Right forelimb (tissue), 1 donor: ENCODE data around the gene CGB1.
A peak's percentile ranks its signal among the peaks of the same experiment; 100 is the strongest.

Experiments
- DNase-seq: peaks from one replicate; pipeline ENCODE4 v3.0.0-alpha.2; 2018

Gene CGB1

DNA sequence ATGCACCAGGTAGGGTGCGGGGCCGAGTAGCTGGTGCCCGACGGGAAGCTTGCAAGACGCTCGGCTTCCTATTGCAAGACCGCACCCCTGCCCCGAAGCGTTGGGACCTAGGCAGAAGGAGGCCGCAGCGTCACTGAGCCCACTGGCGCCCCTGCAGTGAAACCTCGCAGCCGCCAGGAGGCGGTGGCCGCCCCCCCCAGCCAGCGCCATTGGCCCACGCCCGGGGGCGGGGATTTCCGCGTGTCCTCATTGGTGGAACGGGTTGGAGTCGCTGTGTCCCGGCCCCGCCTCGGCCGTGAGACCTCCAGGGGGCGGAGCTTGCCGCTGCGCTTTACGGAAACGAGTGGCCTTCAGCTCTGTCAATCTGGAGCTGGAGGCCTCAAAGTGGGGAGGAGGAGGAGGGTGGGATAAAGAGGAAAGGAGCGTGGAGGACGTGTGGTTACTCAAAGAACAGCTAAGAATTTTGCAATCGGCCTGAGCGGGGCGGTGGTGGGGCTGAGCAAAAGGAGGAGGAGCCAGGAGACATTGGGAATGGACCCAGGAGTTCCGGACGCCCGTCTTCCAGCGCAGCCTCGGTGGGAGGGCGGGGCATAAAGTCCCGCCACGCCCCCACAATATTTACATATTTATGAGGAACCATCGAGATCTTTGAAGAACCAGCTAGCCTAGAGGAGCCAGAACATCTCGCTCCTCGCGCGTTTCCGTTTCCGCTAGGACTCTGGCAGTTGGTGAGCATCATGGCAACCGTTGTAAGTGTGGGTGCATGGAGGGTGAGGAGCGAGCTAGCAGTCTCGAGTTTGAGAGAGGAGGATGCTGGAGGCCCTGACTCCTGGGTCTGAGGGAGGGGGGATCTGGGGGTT, 43.3 kb downstream of the CGB1 start, which contains the start of the genes GYS1 and RUVBL2:
Gene GYS1, minus strand, starts transcription at position 135 of the 860 bp plus-strand sequence. CDS start 197 bp downstream, outside the sequence.
Gene RUVBL2, plus strand, starts transcription at position 713 of the 860 bp plus-strand sequence. Its CDS starts 25 bp downstream, at position 738.
- DNase-seq, result peak; percentile 99

DNA sequence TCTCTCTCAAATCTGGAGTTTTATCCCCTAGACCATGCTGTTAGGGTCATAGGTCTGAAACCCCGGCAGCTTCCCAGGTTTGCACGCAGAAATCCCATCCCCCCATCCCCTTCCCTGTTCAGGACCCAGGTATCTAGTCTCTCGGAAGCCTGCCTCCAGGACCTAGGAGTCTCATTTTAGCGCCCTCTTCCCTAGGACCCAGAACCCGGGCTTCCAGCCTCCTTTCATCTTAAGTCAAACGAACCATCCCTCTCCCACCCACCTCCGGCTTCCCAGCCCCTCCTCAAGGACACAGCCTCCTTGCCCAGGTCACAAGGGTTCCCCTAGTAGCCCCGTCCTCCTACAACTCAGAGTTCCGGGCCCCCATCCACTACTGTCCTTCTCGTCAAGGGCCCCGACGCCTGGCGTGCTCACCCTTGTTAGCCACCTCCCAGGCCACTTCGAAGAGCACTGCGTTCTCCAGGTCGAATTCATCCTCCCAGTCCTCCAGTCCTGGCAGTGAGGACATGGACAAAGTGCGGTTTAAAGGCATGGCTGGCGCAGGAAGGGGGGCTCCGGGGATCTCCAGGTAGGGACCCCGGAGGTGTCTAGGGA, 44.0 kb downstream of the CGB1 start:
- peak; percentile 68 for DNase-seq

DNA sequence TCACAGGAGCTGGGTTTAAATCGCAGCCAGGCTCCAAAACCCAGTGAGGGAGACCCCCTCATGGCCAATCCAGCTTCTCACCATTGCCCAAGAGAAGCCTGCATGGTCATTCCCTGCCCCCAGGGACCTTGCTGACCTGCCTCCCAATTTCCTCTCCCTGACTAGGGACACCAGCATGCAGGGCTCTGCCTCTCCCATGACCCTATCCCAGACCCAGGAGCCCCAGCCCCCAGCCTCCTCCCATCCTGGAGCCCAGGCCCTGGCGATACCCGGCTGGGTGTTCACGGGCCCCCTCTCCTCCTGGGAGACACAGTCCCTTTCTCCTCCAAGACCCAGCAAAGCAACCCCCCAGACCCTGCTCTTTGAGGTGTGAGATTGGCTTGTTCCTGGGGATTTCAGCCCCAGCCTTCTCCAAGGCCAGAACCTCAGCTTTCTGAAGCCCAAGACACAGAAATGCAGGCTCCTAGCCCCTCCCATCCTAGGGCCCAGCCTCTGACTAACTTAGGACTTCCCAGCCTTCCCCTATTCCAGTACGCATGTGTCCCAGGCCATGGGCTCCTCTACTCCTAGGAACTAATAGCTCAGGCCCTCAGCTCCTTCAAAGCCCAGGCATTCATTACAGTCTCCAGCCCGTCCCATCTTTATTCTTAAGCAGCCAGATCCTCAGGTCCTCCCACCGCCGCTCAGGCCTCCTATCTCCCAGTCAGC, 44.7 kb downstream of the CGB1 start:
- peak; percentile 70 for DNase-seq

DNA sequence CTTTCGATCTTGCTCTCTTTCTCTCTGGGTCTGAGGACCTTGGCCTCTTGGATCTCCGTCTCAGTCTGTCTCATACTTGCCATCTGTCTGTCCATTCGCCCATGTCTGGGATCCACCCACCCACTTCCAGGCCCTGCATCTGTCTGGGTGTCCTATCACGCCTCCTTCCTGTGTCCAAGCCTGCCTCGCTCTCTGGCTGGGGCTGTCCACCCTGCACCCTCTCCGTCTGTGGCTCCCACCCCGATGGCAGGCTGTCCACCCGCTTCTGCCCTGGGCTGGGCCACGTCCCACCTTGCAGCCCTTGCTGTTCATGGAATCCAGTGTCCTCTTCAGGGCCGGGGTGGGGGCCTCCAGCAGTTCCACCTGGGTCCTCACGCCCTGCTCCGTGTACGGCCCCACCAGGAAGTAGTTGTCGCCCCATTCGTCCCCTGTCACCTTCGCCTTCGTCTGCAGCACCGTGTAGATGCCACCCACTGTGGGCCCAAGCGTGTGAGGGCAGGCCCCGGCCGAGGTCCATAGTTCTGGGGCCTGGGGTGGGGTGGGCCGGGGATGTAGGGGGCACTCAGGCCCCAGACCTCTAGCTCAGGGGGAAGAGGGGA, 45.6 kb downstream of the CGB1 start:
- no peak for DNase-seq

DNA sequence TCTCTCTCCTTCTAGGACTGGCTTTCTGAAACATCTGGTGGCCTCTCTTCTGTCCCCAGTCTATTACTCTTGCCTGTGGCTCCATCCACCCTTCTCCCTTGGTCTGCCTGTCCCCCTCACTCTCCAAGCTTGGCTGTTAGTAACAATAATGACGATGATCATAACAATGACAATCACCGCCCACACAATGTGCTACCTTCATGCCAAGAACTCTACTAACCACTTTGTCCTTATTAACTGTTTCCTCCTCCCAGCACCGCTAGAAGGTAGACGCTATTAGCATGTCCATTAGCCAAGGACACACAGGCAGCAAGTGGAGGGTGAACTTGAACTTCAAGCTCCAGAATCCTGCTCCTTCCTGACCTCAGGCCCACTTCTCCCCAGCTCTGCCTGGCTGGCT, 46.3 kb downstream of the CGB1 start:
- no peak for DNase-seq

DNA sequence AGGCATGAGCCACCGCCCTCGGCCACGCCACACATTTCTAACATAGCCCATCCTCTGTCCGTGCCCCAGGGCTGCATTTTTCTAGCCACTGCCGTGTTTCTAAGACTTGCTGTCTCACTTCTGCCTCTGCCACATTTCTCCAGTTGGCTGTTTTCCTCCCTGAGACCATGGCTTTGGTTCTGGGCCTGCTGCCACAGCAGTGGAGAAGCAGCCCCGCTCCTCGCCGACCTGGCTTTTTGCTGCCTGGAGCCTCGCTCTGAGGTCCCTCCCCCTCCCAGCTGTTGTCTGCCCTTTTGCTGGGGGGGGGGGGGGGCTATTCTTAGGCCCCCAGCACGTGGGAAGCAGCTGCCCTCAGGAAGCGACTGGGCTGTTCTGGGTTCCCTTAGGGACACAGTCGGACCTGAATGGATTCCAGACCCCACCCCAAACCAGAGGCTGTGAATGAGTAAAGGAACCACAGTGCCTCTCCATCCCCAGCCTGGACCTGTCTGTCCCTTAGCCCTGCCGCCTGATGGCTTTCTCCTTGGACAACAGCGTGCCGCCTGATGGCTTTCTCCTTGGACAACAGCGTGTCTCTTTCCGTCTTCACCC, 46.9 kb downstream of the CGB1 start:
- DNase-seq, result peak; percentile 58

DNA sequence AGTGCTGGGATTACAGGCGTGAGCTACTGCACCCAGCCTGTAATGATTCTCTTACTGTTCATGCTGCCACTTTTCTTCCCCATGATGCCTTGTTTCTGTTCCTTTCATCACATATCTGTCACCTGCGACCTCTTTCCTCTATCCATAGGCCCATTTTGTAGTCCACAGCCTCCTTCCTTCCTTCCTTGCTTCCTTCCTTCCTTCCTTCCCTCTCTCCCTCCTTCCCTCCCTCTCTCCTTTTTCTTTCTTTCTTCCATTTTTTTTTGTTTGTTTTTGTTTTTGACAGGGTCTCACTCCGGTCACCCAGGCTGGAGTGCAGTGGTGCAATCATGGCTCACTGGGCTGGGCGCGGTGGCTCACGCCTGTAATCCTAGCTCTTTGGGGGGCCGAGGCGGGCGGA, 47.8 kb downstream of the CGB1 start:
- DNase-seq, result no peak

DNA sequence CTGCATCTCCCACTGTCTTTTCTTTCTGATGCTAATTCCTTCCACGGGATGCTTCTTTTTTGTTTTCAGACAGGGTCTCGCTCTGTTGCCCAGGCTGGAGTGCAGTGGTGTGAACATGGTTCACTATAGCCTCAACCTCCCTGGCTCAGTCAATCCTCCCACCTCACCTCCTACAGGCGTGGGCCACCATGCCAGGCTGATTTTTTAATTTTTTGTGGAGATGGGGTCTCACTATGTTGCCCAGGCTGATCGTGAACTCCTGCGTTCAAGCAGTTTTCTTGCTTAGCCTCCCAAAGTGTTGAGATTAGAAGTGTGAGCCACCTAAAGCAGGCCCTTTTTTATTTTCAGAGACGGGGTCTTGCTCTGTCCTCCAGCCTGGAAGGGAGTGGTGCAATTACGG, 48.4 kb downstream of the CGB1 start:
- no peak for DNase-seq

DNA sequence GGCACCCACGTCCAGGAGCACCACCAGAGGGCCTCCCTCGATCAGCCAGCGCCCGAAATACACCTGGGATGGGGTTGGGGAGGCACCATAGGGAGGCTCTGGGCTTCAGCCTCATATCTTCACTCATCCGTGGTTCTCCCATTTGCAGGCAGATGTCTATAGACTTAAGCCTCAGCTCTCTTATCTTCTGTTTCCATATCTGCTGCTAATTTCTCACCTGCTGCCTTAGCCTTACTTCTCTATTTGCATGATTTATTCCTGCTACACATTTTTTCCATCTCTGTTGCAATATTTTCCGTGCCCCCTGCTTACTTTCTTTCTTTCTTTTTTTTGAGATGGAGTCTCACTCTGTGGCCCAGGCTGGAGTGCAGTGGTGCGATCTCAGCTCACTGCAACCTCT, 49.4 kb downstream of the CGB1 start:
- no peak for DNase-seq

DNA sequence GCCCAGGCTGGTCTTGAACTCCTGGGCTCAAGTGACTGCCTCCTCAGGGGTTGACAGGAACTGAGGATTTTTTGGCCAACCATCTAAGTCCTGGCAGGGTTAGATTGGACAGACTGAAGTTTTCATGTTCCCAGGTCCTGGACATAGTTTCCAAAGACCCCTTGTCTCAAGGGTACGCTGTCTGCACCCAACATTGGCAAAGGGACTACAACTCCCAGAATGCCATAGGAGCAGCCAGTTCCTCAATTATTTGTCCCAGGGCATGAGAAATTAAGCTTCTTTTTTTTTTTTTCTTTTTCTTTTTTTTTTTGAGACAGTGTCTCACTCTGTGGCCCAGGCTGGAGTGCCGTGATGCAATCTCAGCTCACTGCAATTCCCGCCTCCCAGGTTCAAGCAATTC, 50.5 kb downstream of the CGB1 start:
- no peak for DNase-seq

DNA sequence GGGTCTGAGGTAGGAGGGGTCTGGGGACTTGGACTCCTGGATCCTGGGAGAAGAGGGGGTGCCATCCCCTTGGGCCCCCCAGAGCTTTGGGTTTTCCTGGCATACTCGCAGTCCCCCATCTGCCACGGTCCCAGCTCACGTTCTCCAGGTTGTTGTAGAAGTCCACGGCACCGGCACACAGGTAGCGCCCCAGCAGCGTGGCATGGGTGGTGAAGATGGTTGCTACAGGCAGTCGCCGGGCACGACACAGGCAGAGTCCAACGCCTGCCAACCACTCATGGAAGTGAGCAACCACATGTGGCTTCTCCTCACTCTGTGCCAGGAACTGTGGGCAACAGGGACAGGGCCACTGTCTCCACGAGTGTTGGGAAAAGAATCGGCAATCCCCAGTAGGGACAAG, 51.0 kb downstream of the CGB1 start:
- no peak for DNase-seq
